BLaER1 (cell line): ENCODE measurements around the gene TPSAB1.
"Not testable (repeated sequence)": the region's sequence is repeated elsewhere in the genome, so short reads cannot be mapped to it uniquely, and the experiment has no call there.

Experiments
- H3K27ac ChIP-seq: shearing (Covaris generic); formaldehyde crosslinking; 2 replicates; pipeline ENCODE4 v1.8.1; 2022
- H3K27me3 ChIP-seq: shearing (Covaris generic); formaldehyde crosslinking; 2 replicates; pipeline ENCODE4 v1.8.1; 2022
- H3K36me3 ChIP-seq: shearing (Covaris generic); formaldehyde crosslinking; 2 replicates; pipeline ENCODE4 v1.8.1; 2022
- H3K4me1 ChIP-seq: shearing (Covaris generic); formaldehyde crosslinking; 2 replicates; pipeline ENCODE4 v1.8.1; 2022
- H3K4me2 ChIP-seq: shearing (Covaris generic); formaldehyde crosslinking; 2 replicates; pipeline ENCODE4 v1.8.1; 2022
- H3K4me3 ChIP-seq: shearing (Covaris generic); formaldehyde crosslinking; 2 replicates; pipeline ENCODE4 v1.8.1; 2022
- H3K9ac ChIP-seq: shearing (Covaris generic); formaldehyde crosslinking; 2 replicates; pipeline ENCODE4 v1.8.1; 2022
- H3K9me3 ChIP-seq: shearing (Covaris generic); formaldehyde crosslinking; 2 replicates; pipeline ENCODE4 v1.8.1; 2022
- H4K20me1 ChIP-seq: shearing (Covaris generic); formaldehyde crosslinking; 2 replicates; pipeline ENCODE4 v1.8.1; 2022
- Cebpa-rat ChIP-seq: shearing (Covaris generic); IDR thresholded peaks from 2 replicates; pipeline ENCODE4 v1.8.1; 2022

Gene TPSAB1

DNA sequence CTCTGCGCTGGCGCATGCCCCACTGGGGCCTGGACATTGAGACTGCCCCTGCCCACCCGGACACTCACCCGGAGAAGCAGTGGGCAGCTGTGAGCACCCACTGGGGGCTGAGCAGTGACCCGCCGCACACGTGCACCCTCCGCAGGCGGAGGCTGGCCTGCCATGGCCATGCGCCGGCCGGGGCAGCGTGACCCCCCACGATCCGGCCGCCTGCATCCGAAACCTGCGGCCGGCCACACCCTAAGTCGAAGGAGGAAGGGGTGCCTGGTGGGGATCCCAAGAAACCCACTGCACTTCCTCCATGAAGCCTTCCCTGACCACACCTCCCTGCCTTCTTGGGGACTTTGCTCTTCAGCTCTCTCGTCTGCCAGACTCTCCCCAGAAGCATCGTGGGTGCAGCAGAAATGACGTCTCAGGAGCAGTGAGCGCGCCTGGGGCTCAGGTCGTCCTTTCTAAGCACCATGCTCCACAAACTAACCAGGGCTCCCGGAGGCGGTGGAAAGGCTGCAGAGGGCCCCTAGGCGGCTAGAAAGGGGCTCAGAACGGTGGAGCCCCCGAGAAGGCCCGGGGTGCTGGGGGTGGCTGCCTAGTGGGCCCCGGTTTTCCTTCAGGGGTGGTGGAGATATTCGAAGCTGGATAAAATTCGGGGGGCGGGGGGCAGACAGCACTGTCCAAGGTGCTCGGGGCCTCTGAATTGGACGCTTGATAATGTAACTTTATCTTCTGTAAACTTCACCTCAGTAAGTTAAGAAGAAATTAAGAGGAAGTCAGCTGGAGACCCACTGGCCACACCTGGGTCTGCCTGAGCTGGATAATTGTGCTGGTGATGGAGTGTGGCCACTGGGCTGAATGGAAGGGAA is 16.9 kb upstream of the TPSAB1 start:
- TF ChIP-seq Cebpa-rat, result no peak
- no peak overlapping the region for H3K4me3 ChIP-seq
- no peak overlapping the region for H3K9ac ChIP-seq
- peaks cover 47% of the 10 kb centered on the region for H4K20me1 ChIP-seq
- no peaks in the 10 kb centered on the region for H3K4me1 ChIP-seq
- H3K27me3 ChIP-seq, result no peaks in the 10 kb centered on the region
- H3K9me3 ChIP-seq, result no peaks in the 10 kb centered on the region
- H3K27ac ChIP-seq, result no peak overlapping the region
- H3K4me2 ChIP-seq, result no peak overlapping the region
- H3K36me3 ChIP-seq, result peaks cover 24% of the 10 kb centered on the region

DNA sequence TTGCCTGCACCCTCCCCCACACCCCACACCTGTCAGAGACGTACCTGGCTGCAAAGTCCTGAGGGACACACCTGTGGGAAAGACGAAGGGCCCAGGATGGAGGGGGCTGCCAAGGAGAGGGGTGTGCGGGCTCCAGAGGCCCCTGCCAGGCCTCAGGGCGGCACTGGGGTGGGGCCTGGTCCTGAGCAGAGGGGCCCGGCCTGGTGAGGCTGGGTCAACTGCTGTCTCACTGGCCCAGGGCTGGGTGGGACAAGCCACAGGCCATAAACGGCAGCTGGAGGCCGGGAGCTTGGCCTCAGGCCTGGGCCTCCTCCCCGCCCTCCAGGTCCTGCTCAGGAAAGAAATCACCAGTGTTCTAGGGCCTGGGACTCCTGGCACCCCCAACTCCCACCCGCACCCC is 15.9 kb upstream of the TPSAB1 start:
- Histone ChIP-seq H3K4me2 (no peak overlapping the region), H3K9me3 (no peaks in the 10 kb centered on the region), H3K4me1 (no peaks in the 10 kb centered on the region), H3K27me3 (no peaks in the 10 kb centered on the region), H3K27ac (no peak overlapping the region), H3K9ac (no peak overlapping the region), H4K20me1 (peaks cover 47% of the 10 kb centered on the region), H3K36me3 (peaks cover 16% of the 10 kb centered on the region), H3K4me3 (no peak overlapping the region)
- no peak for TF ChIP-seq Cebpa-rat

DNA sequence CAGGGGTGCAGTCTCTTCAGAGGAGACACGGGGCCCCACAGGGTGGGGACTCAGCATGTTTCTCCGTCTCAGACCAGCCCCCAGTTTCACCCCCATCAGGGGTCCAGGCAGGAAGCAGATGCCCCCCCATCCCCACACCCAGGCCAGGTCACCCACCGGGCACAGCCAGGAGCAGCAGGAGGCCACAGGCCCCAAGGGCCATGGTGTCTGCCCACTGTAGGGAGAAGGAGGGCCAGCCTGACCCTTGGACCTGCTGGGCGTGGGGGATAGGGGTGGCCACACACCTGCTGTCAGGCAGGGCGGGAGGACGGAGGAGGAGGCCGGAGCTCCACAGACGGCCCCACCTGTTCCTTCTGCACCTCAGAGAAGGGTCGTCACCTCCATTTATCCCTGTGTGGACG is 15.5 kb upstream of the TPSAB1 start, which contains the start of gene TPSG1:
Gene TPSG1, minus strand, starts transcription at position 218 of the 401 bp plus-strand sequence. Its CDS starts 16 bp downstream, at position 202.
- Histone ChIP-seq H3K4me3 (no peak within 1 kb of the TSS), H3K4me2 (no peak within 1 kb of the TSS), H3K27me3 (no peaks in the 10 kb centered on the region), H3K4me1 (no peaks in the 10 kb centered on the region), H4K20me1 (peaks cover 46% of the 10 kb centered on the region), H3K9ac (no peak within 1 kb of the TSS), H3K27ac (no peak within 1 kb of the TSS), H3K9me3 (no peaks in the 10 kb centered on the region), H3K36me3 (peaks cover 12% of the 10 kb centered on the region)
- no peak for TF ChIP-seq Cebpa-rat

DNA sequence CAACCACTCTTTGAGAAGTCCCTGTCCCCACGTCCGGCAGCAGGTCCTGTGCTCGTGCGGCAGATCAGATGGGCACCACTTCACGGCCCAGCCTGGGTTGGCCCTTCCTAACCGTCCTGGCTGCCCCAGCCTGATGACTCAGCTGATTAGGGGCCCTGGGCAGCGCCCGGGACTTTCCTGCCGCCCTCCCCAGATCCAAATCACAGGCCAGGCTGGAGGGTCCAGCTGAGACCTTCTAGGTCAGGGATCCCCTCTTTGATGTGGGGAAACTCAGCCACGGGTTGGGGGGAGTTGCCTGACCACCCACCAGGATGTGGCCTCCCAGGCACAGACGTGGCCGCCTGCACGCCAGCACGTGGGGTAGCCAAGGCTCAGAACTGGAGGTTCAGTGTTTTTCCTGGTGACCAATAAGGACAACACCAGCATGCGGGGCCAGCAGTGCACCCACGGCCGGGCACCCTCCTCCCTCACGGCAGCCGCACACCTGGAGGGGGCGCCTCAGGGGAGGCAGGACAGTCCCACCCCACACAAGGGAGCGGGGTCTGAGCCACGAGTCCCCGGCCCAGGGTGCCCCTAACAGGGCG is 14.7 kb upstream of the TPSAB1 start:
- H4K20me1 ChIP-seq, result peaks cover 38% of the 10 kb centered on the region
- H3K4me1 ChIP-seq, H3K4me2 ChIP-seq, H3K9me3 ChIP-seq, H3K27ac ChIP-seq, H3K9ac ChIP-seq, H3K4me3 ChIP-seq, H3K36me3 ChIP-seq, H3K27me3 ChIP-seq: not testable (repeated sequence)

DNA sequence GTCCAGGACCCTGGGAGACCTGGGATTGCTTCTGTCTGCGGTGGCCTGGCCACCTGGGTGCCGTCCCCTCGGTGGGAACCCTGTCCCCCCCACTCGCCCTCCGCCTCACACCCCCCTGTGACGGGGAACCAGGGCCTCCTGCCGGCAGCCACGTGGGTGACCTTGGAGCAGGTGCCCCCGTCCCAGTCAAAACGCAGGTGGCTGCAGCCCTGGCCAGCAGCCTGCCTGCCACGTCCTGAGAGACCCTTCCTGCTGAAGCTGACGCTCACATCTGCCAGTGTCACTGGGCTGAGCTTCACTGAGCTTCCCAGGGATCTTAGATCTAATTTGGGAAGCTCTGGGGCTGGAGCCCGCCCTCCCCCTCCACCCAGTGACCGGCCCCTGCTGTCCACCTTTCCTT is 13.8 kb upstream of the TPSAB1 start:
- H3K9ac ChIP-seq, H3K4me3 ChIP-seq, H3K9me3 ChIP-seq, H3K4me2 ChIP-seq, H3K27me3 ChIP-seq, H3K36me3 ChIP-seq, H3K4me1 ChIP-seq, H3K27ac ChIP-seq: not testable (repeated sequence)
- peaks cover 29% of the 10 kb centered on the region for H4K20me1 ChIP-seq

GRCh38 chr16:1228227-1228626 is 12.3 kb upstream of the TPSAB1 start:
- H3K27me3 ChIP-seq, H3K4me1 ChIP-seq, H3K9me3 ChIP-seq, H3K27ac ChIP-seq, H3K4me2 ChIP-seq, H3K4me3 ChIP-seq, H3K9ac ChIP-seq, H3K36me3 ChIP-seq: not testable (repeated sequence)
- peaks cover 14% of the 10 kb centered on the region; the same call in 1 of the 2 replicates for H4K20me1 ChIP-seq

- not testable (repeated sequence) for H3K9ac ChIP-seq, H3K27ac ChIP-seq, H3K27me3 ChIP-seq, H3K9me3 ChIP-seq, H3K36me3 ChIP-seq, H3K4me3 ChIP-seq, H4K20me1 ChIP-seq, H3K4me2 ChIP-seq, H3K4me1 ChIP-seq
These were observed 11.0 kb upstream of the TPSAB1 start for GRCh38 chr16:1229476-1229875.

DNA sequence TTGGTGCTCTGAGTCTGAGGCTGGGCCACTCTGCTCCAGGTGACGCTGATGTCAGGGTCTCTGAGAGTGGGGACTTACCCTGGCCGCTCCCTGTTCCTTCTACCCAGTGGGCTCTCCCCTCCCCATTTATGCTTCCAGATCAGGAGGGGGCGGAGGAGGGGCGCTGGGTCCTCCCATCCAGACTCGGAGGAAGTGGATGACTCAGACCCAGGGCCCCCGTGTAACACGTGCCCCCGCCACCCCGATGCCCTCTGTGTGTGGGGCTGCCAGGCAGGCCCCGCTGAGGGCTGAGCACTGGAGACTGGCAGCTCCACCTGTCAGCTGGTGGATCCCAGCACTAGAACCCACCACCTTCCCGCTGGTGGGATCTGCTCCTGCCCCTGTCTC is 10.4 kb upstream of the TPSAB1 start, which contains the start of gene TPSB2:
Gene TPSB2, minus strand, starts transcription at position 101 of the 387 bp plus-strand sequence. CDS start 233 bp downstream, outside the sequence.
- H3K4me3 ChIP-seq, H3K36me3 ChIP-seq, H3K27me3 ChIP-seq, H3K27ac ChIP-seq, H4K20me1 ChIP-seq, H3K4me2 ChIP-seq, H3K9me3 ChIP-seq, H3K4me1 ChIP-seq, H3K9ac ChIP-seq: not testable (repeated sequence)

- not testable (repeated sequence) for H3K27ac ChIP-seq, H3K4me1 ChIP-seq, H3K27me3 ChIP-seq, H3K4me2 ChIP-seq, H3K4me3 ChIP-seq, H3K9me3 ChIP-seq, H3K36me3 ChIP-seq, H4K20me1 ChIP-seq, H3K9ac ChIP-seq
These were observed 9.9 kb upstream of the TPSAB1 start for GRCh38 chr16:1230471-1231212.

- not testable (repeated sequence) for H3K4me3 ChIP-seq, H3K9me3 ChIP-seq, H3K9ac ChIP-seq, H3K4me1 ChIP-seq, H3K4me2 ChIP-seq, H3K27me3 ChIP-seq, H3K27ac ChIP-seq, H3K36me3 ChIP-seq, H4K20me1 ChIP-seq
These were observed 9.2 kb upstream of the TPSAB1 start for GRCh38 chr16:1231301-1231700.

- H3K4me2 ChIP-seq, H3K27ac ChIP-seq, H3K4me1 ChIP-seq, H3K27me3 ChIP-seq, H4K20me1 ChIP-seq, H3K36me3 ChIP-seq, H3K9ac ChIP-seq, H3K9me3 ChIP-seq, H3K4me3 ChIP-seq: not testable (repeated sequence)
These were observed 8.3 kb upstream of the TPSAB1 start for GRCh38 chr16:1232049-1232748.

GRCh38 chr16:1236659-1237058 is 3.8 kb upstream of the TPSAB1 start:
- H3K4me2 ChIP-seq, H3K27me3 ChIP-seq, H3K27ac ChIP-seq, H3K4me3 ChIP-seq, H4K20me1 ChIP-seq, H3K9ac ChIP-seq, H3K4me1 ChIP-seq, H3K9me3 ChIP-seq, H3K36me3 ChIP-seq: not testable (repeated sequence)
